DOHH2 (cell line): ENCODE results near the gene UBE2G1.

Experiments
- CTCF ChIP-seq: fragments of 200-600 bp; sonication (generic); IDR thresholded peaks from one replicate; pipeline ENCODE4 v1.5.1; 2014; ENCODE audit warnings: antibody characterized with exemption, mild to moderate bottlenecking, low read depth, low read length; ENCODE audit not compliant: poor library complexity, severe bottlenecking
- EZH2phosphoT487 ChIP-seq: fragments of 200-600 bp; sonication (generic); IDR thresholded peaks from 2 replicates; pipeline ENCODE4 v1.6.1; 2017; ENCODE audit warnings: borderline replicate concordance, mild to moderate bottlenecking, antibody characterized with exemption, low read length, moderate library complexity, mixed read lengths

GRCh38 chr17:4357030-4357628 is 9.3 kb downstream of the UBE2G1 start:
- no peak for TF ChIP-seq CTCF
- TF ChIP-seq EZH2phosphoT487: no peak
